ENCODE measurements around the gene E2F1.
"Not testable (repeated sequence)": the region's sequence is repeated elsewhere in the genome, so short reads cannot be mapped to it uniquely, and the experiment has no call there.

The E2F1 gene

GRCh38 chr20:33703498-33704137 lies 17.4 kb upstream of the E2F1 start:
- no peak for TF ChIP-seq CTCF (IDR thresholded peaks at IDR 0.05; ENCODE audit: insufficient read depth, low read length, missing control alignments)
- no peak overlapping the region for H3K4me3 ChIP-seq (ENCODE audit: low read depth, low read length)
- CTCF ChIA-PET, result no interaction called here
- DNase-seq (ENCODE audit: low read depth, low spot score), result no peak
- POLR2A ChIA-PET, result interaction anchor here (0.9 kb wide), 1 partner anchor 16 kb away, joined by 3 read pairs; the partner anchor contains the start of gene PXMP4

GRCh38 chr20:33702861-33703260 lies 16.7 kb upstream of the E2F1 start:
- CTCF ChIA-PET, result no interaction called here
- no peak for DNase-seq (ENCODE audit: low read depth, low spot score)
- TF ChIP-seq CTCF (IDR thresholded peaks at IDR 0.05; ENCODE audit: insufficient read depth, low read length, missing control alignments), result no peak
- no peak overlapping the region for H3K4me3 ChIP-seq (ENCODE audit: low read depth, low read length)
- POLR2A ChIA-PET, result no interaction called here

- CTCF ChIA-PET, result no interaction called here
- POLR2A ChIA-PET, result no interaction called here
- no peak for TF ChIP-seq CTCF (IDR thresholded peaks at IDR 0.05; ENCODE audit: insufficient read depth, low read length, missing control alignments)
- DNase-seq (ENCODE audit: low read depth, low spot score), result no peak
- no peak overlapping the region for H3K4me3 ChIP-seq (ENCODE audit: low read depth, low read length)
Observed at GRCh38 chr20:33701629-33702450, 15.7 kb upstream of the E2F1 start.

- POLR2A ChIA-PET; H3K4me3 ChIP-seq (ENCODE audit: low read depth, low read length); DNase-seq (ENCODE audit: low read depth, low spot score); CTCF ChIA-PET: not testable (repeated sequence)
Observed at GRCh38 chr20:33700696-33701441, 14.7 kb upstream of the E2F1 start.

GRCh38 chr20:33698966-33699365 lies 12.8 kb upstream of the E2F1 start:
- CTCF ChIA-PET; POLR2A ChIA-PET; DNase-seq (ENCODE audit: low read depth, low spot score); H3K4me3 ChIP-seq (ENCODE audit: low read depth, low read length): not testable (repeated sequence)

GRCh38 chr20:33697129-33697528 lies 10.9 kb upstream of the E2F1 start:
- ChIA-PET CTCF (interaction anchor here (0.7 to 1.7 kb wide), 5 partner anchors 10 to 202 kb away, joined by 3 read pairs; partner anchors contain the start of gene PXMP4), POLR2A (no interaction called here)
- peak; percentile 12 for DNase-seq (ENCODE audit: low read depth, low spot score)

More at GRCh38 chr20:33697129-33697528, 10.9 kb upstream of the E2F1 start:
- no peak overlapping the region for H3K4me3 ChIP-seq (ENCODE audit: low read depth, low read length)
- no peak for TF ChIP-seq CTCF (IDR thresholded peaks at IDR 0.05; ENCODE audit: insufficient read depth, low read length, missing control alignments)
